22Rv1 (cell line): ENCODE data around the gene LAMA2.

Source experiments
- ZFX ChIP-seq: fragments of 450-650 bp; IDR thresholded peaks from 2 replicates; pipeline ENCODE4 v1.6.1; 2017; ENCODE audit warnings: antibody characterized with exemption, borderline replicate concordance
- TF ChIP-seq, protein P1 (sequence below): fragments of 450-650 bp; IDR thresholded peaks from 2 replicates; pipeline ENCODE4 v1.5.1; 2017; ENCODE audit warnings: mild to moderate bottlenecking

DNA sequence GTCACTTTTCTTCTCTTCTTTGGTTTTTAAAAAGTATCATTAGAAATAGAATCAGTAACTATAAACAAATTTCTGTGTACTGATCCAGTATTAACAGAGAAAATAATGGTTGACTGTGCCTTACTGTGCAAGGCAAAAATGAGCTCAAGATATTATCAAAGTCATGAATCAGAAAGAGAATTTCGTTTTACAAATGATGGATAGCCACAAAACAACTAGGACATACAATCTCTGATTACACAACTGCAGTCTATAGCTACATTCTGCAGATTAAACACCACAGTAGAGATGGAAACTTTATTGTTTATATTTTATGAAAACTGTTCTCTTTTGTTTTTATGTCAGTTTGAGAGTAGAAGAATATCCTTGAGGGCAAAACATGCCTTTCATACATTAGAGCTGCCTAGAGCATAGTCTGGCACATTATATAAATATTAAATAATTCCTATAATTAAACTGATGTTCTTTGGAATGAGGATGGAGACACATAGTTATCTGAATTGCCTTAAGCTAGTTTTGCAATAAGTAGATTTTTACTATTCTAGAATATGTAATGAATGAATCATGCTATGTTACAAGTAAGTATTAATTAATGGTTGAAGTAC, 333.1 kb downstream of the LAMA2 start:
- TF ChIP-seq, protein P1, sequence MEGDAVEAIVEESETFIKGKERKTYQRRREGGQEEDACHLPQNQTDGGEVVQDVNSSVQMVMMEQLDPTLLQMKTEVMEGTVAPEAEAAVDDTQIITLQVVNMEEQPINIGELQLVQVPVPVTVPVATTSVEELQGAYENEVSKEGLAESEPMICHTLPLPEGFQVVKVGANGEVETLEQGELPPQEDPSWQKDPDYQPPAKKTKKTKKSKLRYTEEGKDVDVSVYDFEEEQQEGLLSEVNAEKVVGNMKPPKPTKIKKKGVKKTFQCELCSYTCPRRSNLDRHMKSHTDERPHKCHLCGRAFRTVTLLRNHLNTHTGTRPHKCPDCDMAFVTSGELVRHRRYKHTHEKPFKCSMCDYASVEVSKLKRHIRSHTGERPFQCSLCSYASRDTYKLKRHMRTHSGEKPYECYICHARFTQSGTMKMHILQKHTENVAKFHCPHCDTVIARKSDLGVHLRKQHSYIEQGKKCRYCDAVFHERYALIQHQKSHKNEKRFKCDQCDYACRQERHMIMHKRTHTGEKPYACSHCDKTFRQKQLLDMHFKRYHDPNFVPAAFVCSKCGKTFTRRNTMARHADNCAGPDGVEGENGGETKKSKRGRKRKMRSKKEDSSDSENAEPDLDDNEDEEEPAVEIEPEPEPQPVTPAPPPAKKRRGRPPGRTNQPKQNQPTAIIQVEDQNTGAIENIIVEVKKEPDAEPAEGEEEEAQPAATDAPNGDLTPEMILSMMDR, result no peak
- no peak for TF ChIP-seq ZFX
